GM12892 (cell line): ENCODE measurements around the gene ETFB. TPM values are rescaled to one million over a fixed set of nuclear protein-coding genes. Genes with fewer than 3 reads are reported as not detected.
"Not testable (repeated sequence)": the region's sequence is repeated elsewhere in the genome, so short reads cannot be mapped to it uniquely, and the experiment has no call there.

Experiments used
- DNase-seq: peaks from one replicate; pipeline ENCODE4 v3.0.0; 2011; ENCODE audit not compliant: insufficient read length
- FAIRE-seq: peaks from 2 replicates; lab custom pipeline; 2011; peaks lifted over from hg19 to GRCh38; lab: Jason Lieb, UNC
- POLR2A ChIP-seq: IDR thresholded peaks from 2 replicates; pipeline ENCODE4 v1.6.1; 2011; ENCODE audit warnings: low read depth, low read length, control low read depth
- POLR2AphosphoS5 ChIP-seq: IDR thresholded peaks from 2 replicates; pipeline ENCODE4 v1.6.1; 2011; ENCODE audit warnings: low read depth, low read length, control low read depth
- TAF1 ChIP-seq: IDR thresholded peaks from 2 replicates; pipeline ENCODE4 v1.6.1; 2011; ENCODE audit warnings: low read depth, mild to moderate bottlenecking, control low read depth, low read length, borderline replicate concordance
- polyA plus RNA-seq: library from polyadenylated mRNA; unstranded; fragments of >200 nt; gene quantifications from one replicate; pipeline ENCODE4 v1.2.1, GENCODE V29; 2012; ENCODE audit warnings: missing spikeins, inconsistent platforms; ENCODE audit not compliant: missing spikeins

The ETFB gene
- 65.3 TPM for polyA plus RNA-seq

- FAIRE-seq (peak; percentile 46), DNase-seq (no peak)
- no peak for TF ChIP-seq TAF1
- peak; percentile 28; the same call in 1 of the 2 replicates for TF ChIP-seq POLR2AphosphoS5
- TF ChIP-seq POLR2A = peak; percentile 69
Observed at GRCh38 chr19:51365965-51366388, at the start of gene ETFB. ETFB (minus strand) TSS chr19:51366388; CDS start chr19:51366326, 62 bp downstream.

- DNase-seq = no peak
- no peak for TF ChIP-seq POLR2AphosphoS5
- no peak for TF ChIP-seq TAF1
- no peak for TF ChIP-seq POLR2A
- FAIRE-seq = no peak
Observed at GRCh38 chr19:51415187-51415586, 49.0 kb upstream of the ETFB start.

GRCh38 chr19:51410950-51411748, 45.0 kb upstream of the ETFB start:
- FAIRE-seq = no peak
- TF ChIP-seq POLR2A = no peak
- TF ChIP-seq TAF1 = no peak
- TF ChIP-seq POLR2AphosphoS5 = no peak

GRCh38 chr19:51407511-51408131, 41.4 kb upstream of the ETFB start:
- DNase-seq = no peak
- no peak for TF ChIP-seq POLR2A
- TF ChIP-seq TAF1 = no peak
- no peak for TF ChIP-seq POLR2AphosphoS5
- no peak for FAIRE-seq

More at GRCh38 chr19:51410950-51411748, 45.0 kb upstream of the ETFB start:
- DNase-seq = no peak

- no peak for FAIRE-seq
- no peak for TF ChIP-seq POLR2A
- no peak for TF ChIP-seq POLR2AphosphoS5
- TF ChIP-seq TAF1 = no peak
- no peak for DNase-seq
Observed at GRCh38 chr19:51402117-51402516, 35.9 kb upstream of the ETFB start.

GRCh38 chr19:51399936-51400335, 33.7 kb upstream of the ETFB start:
- FAIRE-seq, DNase-seq: not testable (repeated sequence)

- TF ChIP-seq POLR2A (no peak), TAF1 (no peak), POLR2AphosphoS5 (no peak)
- DNase-seq (no peak), FAIRE-seq (no peak)
Observed at GRCh38 chr19:51399231-51399630, 33.0 kb upstream of the ETFB start.

GRCh38 chr19:51398096-51398704, 32.0 kb upstream of the ETFB start:
- DNase-seq (no peak), FAIRE-seq (peak; percentile 65)

GRCh38 chr19:51397453-51397852, 31.3 kb upstream of the ETFB start:
- DNase-seq, FAIRE-seq: not testable (repeated sequence)

More at GRCh38 chr19:51398096-51398704, 32.0 kb upstream of the ETFB start:
- no peak for TF ChIP-seq POLR2AphosphoS5
- TF ChIP-seq POLR2A = no peak
- no peak for TF ChIP-seq TAF1

- DNase-seq (no peak), FAIRE-seq (no peak)
- TF ChIP-seq POLR2A = no peak
- no peak for TF ChIP-seq TAF1
- TF ChIP-seq POLR2AphosphoS5 = no peak
Observed at GRCh38 chr19:51396175-51396574, 30.0 kb upstream of the ETFB start.

GRCh38 chr19:51394050-51394836, 28.1 kb upstream of the ETFB start:
- TF ChIP-seq POLR2A (peak; percentile 75), TAF1 (peak; percentile 27; the same call in 1 of the 2 replicates), POLR2AphosphoS5 (peak; percentile 51; the same call in 1 of the 2 replicates)
- DNase-seq (peak; percentile 84), FAIRE-seq (peak; percentile 98)
